Brain microvascular endothelial cell (primary cell): ENCODE results near the gene APC2.

Experiments used
- DNase-seq: peaks from one replicate; pipeline ENCODE4 v3.0.0-alpha.2; 2020
- H3K27ac ChIP-seq: fragments of 250-450 bp; sonication (Bioruptor Pico); 2 replicates; pipeline ENCODE4 v1.5.1; 2020; ENCODE audit warnings: mild to moderate bottlenecking, moderate library complexity
- H3K27me3 ChIP-seq: fragments of 250-450 bp; sonication (Bioruptor Pico); replicated peaks from 2 replicates; pipeline ENCODE4 v1.5.1; 2020; ENCODE audit warnings: mild to moderate bottlenecking
- H3K36me3 ChIP-seq: fragments of 250-450 bp; sonication (Bioruptor Pico); replicated peaks from 2 replicates; pipeline ENCODE4 v1.5.1; 2020; ENCODE audit warnings: mild to moderate bottlenecking
- H3K4me3 ChIP-seq: 2 replicates; pipeline ENCODE4 v1.5.1; 2011; ENCODE audit warnings: low read depth, mild to moderate bottlenecking, control low read depth, low read length, moderate library complexity
- in situ Hi-C: cut with HindIII; loops from 2 replicates; pipeline ENCODE4 v1.10.0; 2017; ENCODE audit warnings: low sequenced_read_pairs, low pct_ligation_motif_present
- TF ChIP-seq, protein P1 (sequence below): IDR thresholded peaks from 2 replicates; pipeline ENCODE4 v1.5.1; 2011; ENCODE audit warnings: low read depth, mild to moderate bottlenecking, moderate library complexity, low read length, control low read depth, inconsistent platforms; ENCODE audit errors: missing control alignments

Gene APC2

DNA sequence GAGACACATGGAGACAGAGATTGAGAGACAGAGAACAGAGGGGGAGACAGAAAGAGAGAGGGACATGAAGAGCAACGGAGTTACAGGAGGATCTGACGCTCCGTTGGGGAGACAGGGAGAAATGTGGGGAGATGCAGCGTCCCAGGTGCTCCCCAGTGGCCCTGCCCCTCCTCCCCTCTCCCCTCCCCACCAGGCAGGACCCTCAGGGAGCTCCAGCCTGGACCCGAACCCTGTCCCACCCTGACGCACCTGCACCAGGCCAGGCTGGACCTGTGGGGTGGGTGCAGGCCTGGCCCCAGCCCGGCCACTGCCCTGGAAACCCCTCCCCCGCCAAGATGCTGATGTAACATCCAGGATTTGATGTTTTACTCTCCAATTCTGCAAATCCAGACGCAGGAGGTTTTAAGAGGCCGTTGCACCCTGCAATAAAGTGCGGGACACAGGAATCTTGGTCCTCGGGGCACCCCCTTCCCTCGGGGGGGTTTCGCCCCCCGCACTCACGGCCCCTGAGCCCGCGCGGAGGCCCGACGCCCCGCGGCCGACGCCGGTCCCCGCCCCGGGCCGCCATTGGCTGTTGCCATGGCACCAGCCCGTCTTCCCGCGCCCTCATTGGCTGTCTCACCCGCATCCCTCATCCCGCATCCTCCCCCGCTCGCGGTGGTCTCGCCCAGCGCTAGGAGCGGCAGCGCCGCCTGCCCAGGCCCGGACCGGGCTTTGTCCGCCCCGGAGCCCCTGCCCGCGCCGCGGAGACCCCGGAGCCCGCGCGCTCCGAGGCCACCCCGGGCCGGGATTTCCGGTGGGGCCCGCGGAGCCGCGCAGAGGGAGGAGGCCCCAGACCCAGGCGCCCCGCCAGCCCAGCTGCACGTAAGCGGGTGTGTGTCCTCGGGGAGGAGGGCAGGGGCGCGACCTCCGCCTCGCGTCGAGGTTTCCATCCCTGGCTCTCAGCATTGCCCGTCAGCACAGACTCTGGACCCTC is at the start of gene APC2:
Gene APC2, plus strand, starts transcription at position 655 of the 976 bp plus-strand sequence. CDS start 2,881 bp downstream, outside the sequence.
- no peak for DNase-seq
- Histone ChIP-seq H3K27me3 (peaks cover 67% of the 10 kb centered on the region), H3K36me3 (no peaks in the 10 kb centered on the region), H3K27ac (no peak within 1 kb of the TSS), H3K4me3 (no peak within 1 kb of the TSS)
- in situ Hi-C loops = no loop called here
- TF ChIP-seq, protein P1, sequence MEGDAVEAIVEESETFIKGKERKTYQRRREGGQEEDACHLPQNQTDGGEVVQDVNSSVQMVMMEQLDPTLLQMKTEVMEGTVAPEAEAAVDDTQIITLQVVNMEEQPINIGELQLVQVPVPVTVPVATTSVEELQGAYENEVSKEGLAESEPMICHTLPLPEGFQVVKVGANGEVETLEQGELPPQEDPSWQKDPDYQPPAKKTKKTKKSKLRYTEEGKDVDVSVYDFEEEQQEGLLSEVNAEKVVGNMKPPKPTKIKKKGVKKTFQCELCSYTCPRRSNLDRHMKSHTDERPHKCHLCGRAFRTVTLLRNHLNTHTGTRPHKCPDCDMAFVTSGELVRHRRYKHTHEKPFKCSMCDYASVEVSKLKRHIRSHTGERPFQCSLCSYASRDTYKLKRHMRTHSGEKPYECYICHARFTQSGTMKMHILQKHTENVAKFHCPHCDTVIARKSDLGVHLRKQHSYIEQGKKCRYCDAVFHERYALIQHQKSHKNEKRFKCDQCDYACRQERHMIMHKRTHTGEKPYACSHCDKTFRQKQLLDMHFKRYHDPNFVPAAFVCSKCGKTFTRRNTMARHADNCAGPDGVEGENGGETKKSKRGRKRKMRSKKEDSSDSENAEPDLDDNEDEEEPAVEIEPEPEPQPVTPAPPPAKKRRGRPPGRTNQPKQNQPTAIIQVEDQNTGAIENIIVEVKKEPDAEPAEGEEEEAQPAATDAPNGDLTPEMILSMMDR = no peak

GRCh38 chr19:1400281-1401137 is 49.4 kb upstream of the APC2 start:
- no peak for DNase-seq
- TF ChIP-seq, protein P1 = no peak
- in situ Hi-C loops = no loop called here
- H3K4me3 ChIP-seq = peak overlapping the region; percentile 53
- H3K27ac ChIP-seq = no peak overlapping the region
- no peaks in the 10 kb centered on the region for H3K36me3 ChIP-seq
- H3K27me3 ChIP-seq = no peaks in the 10 kb centered on the region

DNA sequence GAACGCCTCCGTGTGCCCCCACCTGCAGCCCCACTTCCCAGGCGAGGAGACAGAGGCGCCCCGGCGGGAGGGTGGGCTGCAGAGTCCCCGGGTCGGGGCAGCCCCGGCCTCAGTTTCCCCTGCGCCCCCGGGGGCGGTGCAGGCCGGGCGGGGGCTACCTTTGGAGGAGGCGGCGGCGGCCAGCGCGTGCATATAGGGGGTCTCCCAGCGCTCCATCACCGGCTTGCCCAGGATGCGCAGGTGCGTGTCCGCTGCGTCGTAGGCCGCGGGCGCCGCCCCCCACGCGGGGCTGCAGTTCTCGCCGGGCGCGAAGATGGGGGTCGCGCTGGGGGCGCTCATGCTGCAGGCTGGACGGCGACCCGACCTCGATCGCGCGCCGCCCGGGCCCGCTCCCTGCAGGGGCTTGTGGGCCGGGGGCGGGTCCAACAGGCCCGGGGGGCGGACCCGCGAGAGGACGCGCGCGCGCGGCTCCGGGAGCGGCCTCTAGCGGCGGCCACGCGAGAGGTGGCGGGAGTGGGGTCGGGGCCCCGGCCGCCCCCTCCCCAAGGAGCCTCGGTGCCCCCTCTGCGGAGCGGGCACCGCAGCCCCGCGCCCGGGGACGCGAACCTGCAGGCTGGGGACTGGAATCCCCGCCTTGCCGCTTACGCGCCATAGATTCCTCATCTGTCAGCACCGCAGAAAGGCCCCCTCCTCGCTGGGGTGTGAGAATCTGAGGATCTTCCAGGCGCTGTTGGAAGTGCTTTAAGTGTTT is 48.6 kb upstream of the APC2 start, which contains the start of gene GAMT:
Gene GAMT, minus strand, starts transcription at position 405 of the 751 bp plus-strand sequence. Its CDS starts 66 bp downstream, at position 339.
- H3K36me3 ChIP-seq = no peaks in the 10 kb centered on the region
- H3K27me3 ChIP-seq = no peaks in the 10 kb centered on the region
- TF ChIP-seq, protein P1 = peak; percentile 14
- DNase-seq = no peak
- no peak within 1 kb of the TSS for H3K27ac ChIP-seq
- in situ Hi-C loops = no loop called here
- peak within 1 kb of the TSS; percentile 53 for H3K4me3 ChIP-seq

DNA sequence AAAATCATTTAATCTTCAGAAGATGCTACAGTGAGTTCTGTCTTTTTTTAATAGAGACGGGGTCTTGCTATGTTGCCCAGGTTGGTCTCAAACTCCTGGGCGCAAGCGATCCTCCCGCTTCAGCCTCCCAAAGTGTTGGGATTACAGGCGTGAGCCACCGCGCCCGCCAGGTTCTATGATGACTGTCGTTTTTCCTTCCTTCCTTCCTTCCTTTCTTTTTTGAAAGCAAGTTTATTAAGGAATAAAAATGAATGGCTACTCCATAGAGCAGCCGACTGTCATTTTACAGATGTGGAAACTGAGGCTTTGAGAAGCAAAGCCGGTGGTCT is 48.1 kb upstream of the APC2 start:
- in situ Hi-C loops = no loop called here
- Histone ChIP-seq H3K27me3 (no peaks in the 10 kb centered on the region), H3K36me3 (no peaks in the 10 kb centered on the region), H3K27ac (no peak overlapping the region), H3K4me3 (peak overlapping the region; percentile 53)
- TF ChIP-seq, protein P1 = no peak
- DNase-seq = no peak

- Histone ChIP-seq H3K27ac (no peak overlapping the region), H3K36me3 (no peaks in the 10 kb centered on the region), H3K4me3 (no peak overlapping the region), H3K27me3 (no peaks in the 10 kb centered on the region)
- in situ Hi-C loops = no loop called here
- no peak for DNase-seq
- TF ChIP-seq, protein P1 = no peak
These were observed 47.4 kb upstream of the APC2 start for GRCh38 chr19:1402411-1403070.
